Glomerular visceral epithelial cell (primary cell): ENCODE data around the gene SCAPER.
"Not testable (repeated sequence)": the region's sequence is repeated elsewhere in the genome, so short reads cannot be mapped to it uniquely, and the experiment has no call there.

Experiments
- DNase-seq: peaks from one replicate; pipeline ENCODE4 v3.0.0-alpha.2; 2016; ENCODE audit errors: extremely low spot score

Gene SCAPER

GRCh38 chr15:76325704-76326103 is 579.4 kb downstream of the SCAPER start:
- DNase-seq, result no peak

GRCh38 chr15:76324066-76324465 is 581.1 kb downstream of the SCAPER start:
- DNase-seq, result no peak

- no peak for DNase-seq
Observed at GRCh38 chr15:76321602-76322001, 583.5 kb downstream of the SCAPER start.

GRCh38 chr15:76321171-76321570 is 584.0 kb downstream of the SCAPER start:
- no peak for DNase-seq

- DNase-seq, result no peak
Observed at GRCh38 chr15:76320012-76320411, 585.1 kb downstream of the SCAPER start.

- DNase-seq, result no peak
Observed at GRCh38 chr15:76313731-76314130, 591.4 kb downstream of the SCAPER start.

- not testable (repeated sequence) for DNase-seq
Observed at GRCh38 chr15:76313175-76313567, 592.0 kb downstream of the SCAPER start.

GRCh38 chr15:76312540-76313174 is 592.5 kb downstream of the SCAPER start:
- no peak for DNase-seq

GRCh38 chr15:76311100-76311953 is 593.8 kb downstream of the SCAPER start, which contains the start of gene ETFA:
Gene ETFA (minus strand): TSS chr15:76311469. CDS start chr15:76311388, 81 bp downstream.
- DNase-seq, result peak; percentile 94

- peak; percentile 19 for DNase-seq
Observed at GRCh38 chr15:76310475-76311099, 594.6 kb downstream of the SCAPER start.

- no peak for DNase-seq
Observed at GRCh38 chr15:76309601-76310330, 595.4 kb downstream of the SCAPER start.

GRCh38 chr15:76303909-76304308 is 601.2 kb downstream of the SCAPER start:
- DNase-seq, result no peak

GRCh38 chr15:76299786-76300185 is 605.4 kb downstream of the SCAPER start:
- DNase-seq, result no peak

- no peak for DNase-seq
Observed at GRCh38 chr15:76298986-76299385, 606.2 kb downstream of the SCAPER start.

GRCh38 chr15:76297951-76298350 is 607.2 kb downstream of the SCAPER start:
- not testable (repeated sequence) for DNase-seq
